ENCODE results near the gene NKX1-1. TPM values are rescaled to one million over a fixed set of nuclear protein-coding genes. Genes with fewer than 3 reads are reported as not detected.
"Not testable (repeated sequence)": the region's sequence is repeated elsewhere in the genome, so short reads cannot be mapped to it uniquely, and the experiment has no call there.

The NKX1-1 gene
- total RNA-seq (2014; rRNA removed; shearing (Covaris generic); ENCODE audit: low replicate concordance): not detected in 2 replicates

DNA sequence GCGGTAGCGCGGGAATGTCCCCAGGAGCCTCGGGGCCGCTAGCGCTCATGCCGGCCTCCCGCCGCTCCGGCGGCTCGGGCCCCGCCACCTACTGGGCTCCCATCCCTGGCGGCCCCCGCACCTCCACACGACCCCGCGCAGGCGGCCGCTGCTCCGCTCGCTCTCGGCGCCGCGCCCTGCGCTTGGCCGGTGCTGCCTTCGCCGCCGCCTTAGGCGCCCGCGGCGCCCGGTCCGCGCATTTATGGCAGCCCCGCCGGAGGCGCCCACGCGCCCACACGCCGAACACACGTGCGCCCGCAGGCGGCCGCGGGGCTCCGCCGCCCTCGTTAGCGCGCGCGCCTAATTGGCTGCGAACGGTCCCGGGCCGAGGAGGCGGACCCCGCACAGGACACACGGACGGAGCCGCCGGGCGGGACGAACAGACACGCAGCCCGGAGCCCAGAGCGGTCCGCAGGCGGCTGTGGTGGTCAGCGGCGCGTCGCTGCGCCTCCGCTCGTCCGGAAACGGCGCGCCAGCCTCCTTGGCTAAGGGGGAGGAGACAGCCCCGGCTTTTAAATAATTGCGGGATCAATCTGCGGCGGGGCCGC, at the start of gene NKX1-1:
Gene NKX1-1 (minus strand): TSS at position 49 of the 587 bp plus-strand sequence. CDS start 0 bp downstream, at position 49.
- DNase-seq (ENCODE audit: low read depth): no peak
- in situ Hi-C loops (cut with HindIII; ENCODE audit: low pct_unique_long_range_greater_than_20kb, low sequenced_read_pairs): no loop called here

DNA sequence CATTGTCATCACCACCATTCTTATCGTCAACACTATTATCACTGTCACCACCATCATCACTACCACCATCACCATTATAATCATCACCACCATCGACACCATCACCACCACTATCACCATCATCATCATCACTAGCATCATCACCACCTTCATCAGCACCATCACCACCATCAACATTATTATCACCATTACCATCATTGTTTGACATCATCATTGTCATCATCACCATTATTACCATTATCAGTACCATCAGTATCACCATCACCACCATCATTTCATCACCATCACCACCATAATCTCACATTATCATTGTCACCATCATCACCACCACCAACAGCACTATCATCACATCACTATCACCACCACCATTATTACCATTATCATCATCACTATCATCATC, 47.5 kb upstream of the NKX1-1 start:
- in situ Hi-C loops (cut with HindIII; ENCODE audit: low pct_unique_long_range_greater_than_20kb, low sequenced_read_pairs): no loop called here
- DNase-seq (ENCODE audit: low read depth): no peak

DNA sequence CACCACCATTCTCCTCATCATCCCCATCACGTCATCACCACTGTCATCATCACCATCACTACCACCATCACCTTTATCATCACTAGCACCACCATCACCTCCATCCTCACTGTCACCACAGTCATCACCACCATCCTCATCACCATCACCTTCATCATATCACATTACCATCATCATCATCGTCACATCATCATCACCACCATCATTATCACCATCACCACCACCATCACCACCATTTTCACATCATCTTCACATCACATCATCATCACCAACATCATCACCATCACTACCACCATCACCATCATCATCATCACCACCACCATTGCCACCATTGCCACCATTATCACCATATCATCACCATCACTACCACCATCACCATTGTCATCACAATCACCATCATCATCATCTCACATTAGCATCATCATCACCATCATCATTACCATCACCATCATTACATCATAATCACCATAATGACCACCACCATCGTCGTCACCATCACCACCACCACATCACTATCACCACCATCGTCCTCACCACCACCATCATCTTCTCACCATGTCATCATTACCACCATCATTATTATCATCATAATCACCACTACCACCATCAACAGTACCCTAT, 46.3 kb upstream of the NKX1-1 start:
- in situ Hi-C loops (cut with HindIII; ENCODE audit: low pct_unique_long_range_greater_than_20kb, low sequenced_read_pairs): no loop called here
- DNase-seq (ENCODE audit: low read depth): no peak

DNA sequence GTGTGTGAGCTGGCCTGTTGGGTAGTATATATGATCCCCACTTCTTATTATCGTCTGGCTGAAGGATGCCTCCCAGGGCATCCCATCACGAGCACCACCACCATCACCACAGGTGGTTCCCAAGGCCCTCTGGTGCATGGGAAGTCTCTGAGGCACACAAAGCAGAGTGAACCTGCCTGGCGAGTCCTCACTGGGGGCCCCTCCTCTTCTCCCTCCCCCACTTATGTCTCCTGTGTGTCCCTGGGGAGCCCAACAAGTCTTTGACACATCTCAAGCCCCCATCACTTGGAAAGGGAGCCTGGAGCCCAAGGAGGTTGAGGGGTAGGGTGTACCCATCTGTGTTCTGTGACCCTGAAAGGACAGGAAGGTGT, 45.5 kb upstream of the NKX1-1 start:
- no peak for DNase-seq (ENCODE audit: low read depth)
- in situ Hi-C loops (cut with HindIII; ENCODE audit: low pct_unique_long_range_greater_than_20kb, low sequenced_read_pairs): no loop called here

DNA sequence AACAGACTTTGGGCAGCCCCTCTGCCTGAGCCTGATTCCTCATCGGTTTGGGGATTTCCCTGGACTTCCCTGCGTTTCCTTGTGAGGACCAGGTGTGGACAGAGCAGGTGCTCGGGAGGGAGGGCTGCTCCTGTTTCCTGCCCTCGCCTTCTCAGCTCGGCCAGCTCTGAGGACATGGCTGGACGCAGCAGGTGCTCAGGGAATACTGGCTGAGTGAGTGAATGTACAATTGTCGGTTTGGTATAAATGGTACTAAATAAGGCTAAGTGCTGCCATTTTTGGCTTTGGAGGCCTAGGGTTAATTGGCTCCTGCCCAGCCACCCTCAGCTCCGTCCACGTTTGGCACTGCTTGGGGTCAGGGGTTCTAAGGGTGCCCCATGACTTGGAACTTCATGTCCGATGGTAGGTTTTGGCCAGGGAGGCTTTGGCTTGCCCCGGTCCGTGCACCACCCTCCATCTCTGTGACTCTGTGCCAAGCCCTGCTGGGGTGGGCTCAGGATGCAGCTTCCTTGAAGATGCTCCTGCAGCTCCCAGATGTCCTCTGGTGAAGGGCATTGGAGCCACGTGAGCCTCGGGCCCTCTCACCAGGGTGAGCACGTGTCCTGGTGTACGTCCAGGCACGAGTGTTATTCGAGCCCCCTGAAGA, 45.0 kb upstream of the NKX1-1 start:
- no peak for DNase-seq (ENCODE audit: low read depth)
- in situ Hi-C loops (cut with HindIII; ENCODE audit: low pct_unique_long_range_greater_than_20kb, low sequenced_read_pairs): no loop called here

DNA sequence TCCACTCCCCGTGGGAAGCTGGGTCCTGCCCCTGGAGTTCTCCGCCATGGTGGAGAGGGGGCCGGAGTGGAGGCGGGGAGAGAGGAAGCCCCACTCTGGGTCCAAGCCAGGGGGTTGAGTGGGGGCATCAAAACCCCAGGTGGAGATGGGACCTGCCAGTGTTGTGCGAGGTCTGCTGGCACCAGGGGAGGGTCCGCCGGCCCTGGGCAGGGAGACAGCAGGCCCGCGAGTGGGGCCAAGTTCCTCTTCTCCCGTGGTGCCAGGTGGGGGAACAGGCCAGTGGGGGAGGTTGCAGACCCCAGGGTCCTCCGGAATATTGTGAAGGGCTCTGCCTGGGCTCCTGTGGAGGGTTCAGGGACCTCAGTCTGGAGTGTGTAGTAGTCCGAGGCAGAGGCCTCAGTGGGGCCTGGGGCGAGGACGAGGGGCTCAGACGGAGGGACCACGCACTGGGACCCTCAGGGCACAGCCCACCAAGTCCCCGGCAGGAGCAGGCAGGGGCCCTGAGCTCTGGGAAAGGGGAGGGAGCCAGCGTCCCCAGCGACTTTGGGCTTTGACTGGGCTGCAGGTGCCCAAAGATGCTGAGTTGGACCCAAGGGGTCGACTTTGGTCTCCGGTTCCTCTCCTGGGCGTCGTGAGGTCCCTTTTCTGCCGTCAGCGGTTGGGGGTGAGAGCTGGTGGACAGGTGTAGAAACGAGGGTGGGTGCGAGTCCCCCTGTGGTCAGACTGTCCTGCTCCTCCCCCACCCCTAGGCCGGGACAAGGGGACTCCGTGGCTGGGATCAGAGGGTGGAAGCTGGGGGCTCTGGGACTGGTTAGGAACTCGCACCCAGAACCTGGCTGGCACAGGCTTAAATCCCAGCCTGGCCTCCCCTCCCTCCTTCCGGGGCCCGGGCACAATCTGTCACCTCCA, 43.8 kb upstream of the NKX1-1 start:
- in situ Hi-C loops (cut with HindIII; ENCODE audit: low pct_unique_long_range_greater_than_20kb, low sequenced_read_pairs): no loop called here
- DNase-seq (ENCODE audit: low read depth): no peak

DNA sequence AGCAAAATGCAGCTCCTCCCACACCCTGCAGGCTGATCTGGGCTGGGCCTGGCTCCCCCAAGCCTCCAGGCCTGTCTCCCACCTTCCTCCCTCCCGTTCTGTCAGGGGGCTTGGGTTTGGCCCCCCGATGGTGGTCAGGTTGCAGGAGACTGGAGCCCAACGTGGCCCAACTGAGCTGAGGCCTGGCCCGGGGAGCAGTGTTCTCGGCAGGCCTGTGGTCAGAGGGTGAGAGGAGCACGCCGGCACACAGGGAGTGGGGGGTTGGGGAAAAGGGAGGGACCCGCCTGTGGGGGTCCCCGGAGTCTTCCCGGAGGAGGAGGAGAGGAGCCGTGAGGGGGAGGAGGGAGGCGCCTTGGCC, 43.2 kb upstream of the NKX1-1 start:
- DNase-seq (ENCODE audit: low read depth): no peak
- in situ Hi-C loops (cut with HindIII; ENCODE audit: low pct_unique_long_range_greater_than_20kb, low sequenced_read_pairs): no loop called here

DNA sequence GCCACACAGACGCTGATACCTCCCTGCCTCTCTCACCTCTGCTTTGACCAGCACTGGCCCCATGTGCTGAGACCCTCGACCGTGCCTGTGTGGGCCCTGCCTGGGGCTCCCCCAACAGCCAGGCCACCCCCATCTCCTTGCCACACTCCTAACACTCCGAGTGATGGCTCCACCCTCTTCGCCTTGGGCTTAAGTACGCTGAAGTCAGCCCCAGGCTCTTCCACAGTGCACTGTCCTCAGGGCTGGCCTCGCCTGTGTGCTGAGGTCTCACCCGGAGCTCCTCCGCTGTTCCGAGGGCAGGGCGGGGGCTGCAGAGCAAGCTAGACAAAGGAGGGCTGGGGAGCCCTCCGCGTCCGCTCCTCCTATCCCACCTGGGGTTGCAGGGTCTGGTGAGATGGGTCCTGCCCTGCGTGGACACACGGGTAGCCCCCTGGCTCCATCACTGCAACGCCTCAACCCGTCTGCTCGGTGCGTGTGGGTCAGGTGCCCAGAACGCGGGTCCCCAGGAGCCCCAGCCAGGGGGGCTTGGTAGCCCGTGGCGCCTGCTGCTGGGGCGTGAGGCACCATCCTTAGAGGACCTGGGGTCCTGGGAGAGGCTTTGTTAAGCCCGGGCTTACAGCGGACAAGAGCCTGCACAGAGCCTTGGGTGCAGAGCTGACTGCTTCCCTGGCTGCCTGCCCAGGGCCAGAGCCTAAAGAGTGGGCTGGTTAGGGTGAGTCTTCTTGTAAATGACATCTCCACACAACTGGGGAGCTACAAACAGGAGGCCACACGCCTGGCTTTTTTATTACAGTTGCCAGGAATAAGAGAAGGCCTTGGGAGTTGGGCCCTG, 42.6 kb upstream of the NKX1-1 start:
- no peak for DNase-seq (ENCODE audit: low read depth)
- in situ Hi-C loops (cut with HindIII; ENCODE audit: low pct_unique_long_range_greater_than_20kb, low sequenced_read_pairs): no loop called here

DNA sequence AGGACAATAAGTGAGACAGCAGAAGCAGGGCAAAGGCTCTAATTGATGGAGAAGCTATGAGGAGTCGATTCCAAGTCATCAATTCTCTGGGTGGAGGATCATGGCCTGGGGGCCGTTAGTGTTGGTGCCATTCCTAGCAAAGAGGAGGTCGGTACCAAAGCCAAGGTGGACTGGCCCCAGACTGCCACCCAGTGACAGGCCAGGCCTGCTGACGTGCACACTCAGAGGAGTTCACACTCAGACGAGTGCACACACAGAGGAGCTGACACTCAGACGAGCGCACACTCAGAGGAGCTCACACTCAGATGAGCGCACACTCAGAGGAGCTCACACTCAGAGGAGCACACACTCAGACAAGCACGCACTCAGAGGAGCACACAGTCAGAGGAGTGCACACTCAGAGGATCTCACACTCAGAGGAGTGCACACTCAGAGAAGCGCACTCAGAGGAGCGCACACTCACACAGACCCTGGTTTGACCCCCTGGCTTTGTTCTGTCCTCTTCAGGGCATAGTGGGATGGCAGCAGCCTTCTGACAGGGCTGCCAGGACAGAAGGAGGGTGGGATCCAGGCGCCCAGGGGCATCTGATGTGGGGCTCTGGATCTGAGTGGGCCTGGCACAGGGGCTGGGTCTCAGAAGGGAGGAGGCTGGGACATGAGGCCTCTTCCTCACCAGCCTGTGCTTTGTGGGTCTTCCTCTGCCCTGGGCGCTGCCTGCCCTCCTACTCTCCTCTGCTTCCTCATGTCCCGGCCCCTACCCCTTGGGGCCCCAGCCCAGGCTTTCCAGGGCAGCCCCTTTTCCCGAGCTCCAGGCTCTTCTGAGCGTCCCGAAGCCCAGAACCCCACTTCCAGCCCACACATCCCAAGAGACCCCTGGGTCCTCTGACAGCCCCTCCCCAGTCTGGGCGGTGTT, 41.7 kb upstream of the NKX1-1 start:
- in situ Hi-C loops (cut with HindIII; ENCODE audit: low pct_unique_long_range_greater_than_20kb, low sequenced_read_pairs): no loop called here
- no peak for DNase-seq (ENCODE audit: low read depth)

DNA sequence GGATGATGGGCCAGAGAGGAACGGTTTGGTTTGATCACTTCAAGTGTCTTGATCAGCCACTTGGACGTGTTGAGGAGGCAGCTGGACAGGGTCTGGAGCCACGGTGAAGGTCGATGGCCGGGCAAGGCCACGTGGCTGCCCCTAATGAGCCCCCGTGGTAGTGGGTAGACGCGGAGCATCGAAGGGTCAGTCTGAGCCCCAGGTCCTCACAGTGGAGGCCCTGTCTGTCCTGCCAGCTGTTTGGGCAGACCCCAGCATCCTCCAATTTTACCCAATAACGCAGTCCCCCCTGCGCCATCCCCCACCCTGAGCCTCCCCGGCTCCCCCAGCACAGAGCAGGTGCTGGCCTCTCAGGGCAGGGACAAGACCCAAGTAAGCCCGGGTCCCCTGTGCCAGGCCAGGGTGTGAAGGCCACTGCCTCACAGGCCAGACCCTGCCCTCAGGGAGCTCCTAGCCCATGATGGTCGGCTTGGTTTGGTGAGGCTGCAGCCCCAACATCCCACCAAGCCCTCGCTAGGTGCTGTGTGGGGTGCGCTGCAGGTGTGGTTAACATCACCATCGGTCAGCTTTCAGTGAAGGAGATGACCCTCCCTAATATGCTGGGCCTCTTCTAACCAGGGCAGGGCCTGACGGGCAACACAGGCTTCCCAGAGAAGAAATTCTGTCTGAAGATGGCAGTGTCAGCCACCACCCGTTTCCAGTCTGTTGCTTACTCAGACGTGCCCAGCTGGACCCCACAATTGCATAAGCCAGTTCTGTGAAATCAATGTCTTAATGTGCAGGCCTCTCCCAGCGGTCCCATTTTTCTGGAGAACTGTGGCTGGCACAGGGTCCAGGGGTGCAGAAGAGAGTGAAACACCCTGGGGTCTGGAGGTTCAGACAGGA, 40.5 kb upstream of the NKX1-1 start:
- in situ Hi-C loops (cut with HindIII; ENCODE audit: low pct_unique_long_range_greater_than_20kb, low sequenced_read_pairs): no loop called here
- no peak for DNase-seq (ENCODE audit: low read depth)

DNA sequence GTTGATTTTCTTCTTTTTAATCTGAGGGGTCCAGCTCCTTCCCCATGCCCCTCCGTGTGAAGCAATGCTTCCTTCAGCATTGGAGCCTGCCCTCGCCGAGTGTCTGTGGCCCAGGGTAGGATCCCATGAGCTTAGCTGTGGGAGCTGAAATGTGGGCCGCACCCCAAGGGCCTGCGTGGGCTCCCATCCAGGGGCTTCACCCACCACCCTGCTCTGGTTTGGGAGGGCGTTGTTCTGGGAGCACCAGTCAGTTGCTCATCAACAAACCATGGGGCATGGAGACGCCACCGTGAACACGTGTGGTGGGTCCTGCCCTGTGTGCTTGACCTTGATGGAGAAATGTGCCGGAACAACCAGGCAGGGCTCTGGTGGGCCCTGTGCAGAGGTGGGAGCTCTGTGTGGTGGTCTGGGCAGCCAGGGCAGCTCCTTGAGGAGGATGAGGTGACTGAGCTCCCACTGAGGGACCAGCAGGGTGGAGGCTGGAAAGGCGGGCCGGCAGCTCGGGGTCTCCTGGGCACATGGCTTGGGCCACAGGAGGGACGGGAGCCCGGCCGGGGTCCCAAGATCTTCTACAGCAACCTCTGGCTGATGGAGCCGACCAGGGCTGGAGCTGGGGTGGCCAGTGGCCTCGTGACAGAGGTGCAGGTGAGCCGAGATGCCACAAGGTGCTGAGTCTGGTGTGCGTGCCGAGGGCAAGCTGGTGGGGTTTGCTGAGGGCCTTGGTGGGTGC, 39.6 kb upstream of the NKX1-1 start:
- in situ Hi-C loops (cut with HindIII; ENCODE audit: low pct_unique_long_range_greater_than_20kb, low sequenced_read_pairs): no loop called here
- no peak for DNase-seq (ENCODE audit: low read depth)

DNA sequence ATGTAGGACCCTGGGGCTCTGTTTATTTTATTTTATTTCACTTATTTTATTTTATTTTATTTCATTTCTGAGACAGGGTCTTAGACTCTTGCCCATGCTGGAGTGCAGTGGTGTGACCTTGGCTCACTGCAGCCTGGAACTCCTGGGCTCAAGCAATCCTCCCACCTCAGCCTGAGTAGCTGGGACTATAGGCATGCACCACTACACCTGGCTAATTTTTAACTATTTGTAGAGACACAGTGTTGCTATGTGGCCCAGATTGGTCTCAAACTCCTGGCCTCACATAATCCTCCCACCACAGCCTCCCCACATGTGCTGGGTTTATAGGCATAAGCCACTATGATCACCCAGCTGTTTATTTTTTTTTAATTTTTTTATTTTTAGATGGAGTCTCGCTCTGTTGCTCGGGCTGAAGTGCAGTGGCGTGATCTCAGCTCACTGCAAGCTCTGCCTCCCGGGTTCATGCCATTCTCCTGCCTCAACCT, 37.5 kb upstream of the NKX1-1 start:
- in situ Hi-C loops (cut with HindIII; ENCODE audit: low pct_unique_long_range_greater_than_20kb, low sequenced_read_pairs); DNase-seq (ENCODE audit: low read depth): not testable (repeated sequence)

DNA sequence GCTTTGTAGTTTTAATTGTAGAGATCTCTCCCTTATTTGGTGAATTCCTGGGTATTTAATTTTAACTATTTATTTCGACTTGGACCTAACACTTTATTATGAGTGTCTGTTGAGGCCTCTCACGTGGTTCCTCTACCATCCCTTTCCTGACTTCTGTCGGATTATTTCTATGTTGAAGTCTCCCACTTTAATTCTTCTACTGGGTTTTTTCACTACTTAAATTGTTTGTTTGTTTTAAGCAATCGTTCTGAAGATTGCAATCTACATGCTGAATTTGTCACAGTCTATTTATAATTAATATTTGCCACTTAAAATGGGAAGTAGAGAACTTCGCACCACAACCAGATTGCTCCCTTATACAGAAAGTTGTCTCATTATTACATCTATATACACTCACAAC, 20.8 kb upstream of the NKX1-1 start:
- DNase-seq (ENCODE audit: low read depth): no peak
- in situ Hi-C loops (cut with HindIII; ENCODE audit: low pct_unique_long_range_greater_than_20kb, low sequenced_read_pairs): no loop called here

DNA sequence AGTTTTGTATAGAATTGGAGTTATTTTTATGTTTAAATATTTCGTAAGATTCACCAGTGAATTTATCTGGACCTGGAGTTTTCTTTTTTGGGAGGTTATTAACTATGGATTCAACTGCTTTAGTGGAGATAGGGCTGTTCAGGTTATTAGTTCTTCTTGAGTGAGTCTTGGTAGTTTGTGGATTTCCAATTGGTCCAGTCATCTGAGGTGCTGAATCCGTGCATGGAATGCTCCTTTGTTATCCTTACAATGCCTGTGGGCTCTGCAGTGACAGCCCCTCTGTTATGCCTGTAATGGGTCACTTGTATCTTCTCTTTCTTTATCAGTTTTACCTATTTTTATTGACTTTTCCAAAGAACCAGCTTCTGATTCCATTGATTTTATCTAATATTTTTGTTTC, 15.4 kb upstream of the NKX1-1 start:
- in situ Hi-C loops (cut with HindIII; ENCODE audit: low pct_unique_long_range_greater_than_20kb, low sequenced_read_pairs): no loop called here
- DNase-seq (ENCODE audit: low read depth): no peak

DNA sequence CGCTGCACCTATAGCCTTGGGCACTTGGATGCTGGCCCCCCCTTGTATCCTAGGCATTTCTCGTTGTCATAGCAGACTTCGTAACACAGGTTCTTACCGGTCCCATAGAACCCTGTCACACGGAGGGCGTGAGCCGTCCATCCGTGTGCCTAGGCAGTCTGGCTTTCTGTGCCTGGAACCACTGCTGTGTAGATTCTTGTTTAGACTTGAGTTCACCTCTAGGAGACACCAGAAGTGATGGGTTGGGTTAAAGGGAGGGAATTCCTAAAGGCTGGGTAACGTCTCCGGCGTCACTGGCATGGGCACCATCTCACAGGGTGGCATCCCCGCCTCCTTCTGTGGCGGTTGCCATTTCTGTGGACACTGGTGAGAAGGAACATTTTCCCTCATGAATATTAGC, 13.5 kb upstream of the NKX1-1 start:
- DNase-seq (ENCODE audit: low read depth): no peak
- in situ Hi-C loops (cut with HindIII; ENCODE audit: low pct_unique_long_range_greater_than_20kb, low sequenced_read_pairs): no loop called here
